Neuronal stem cell (in vitro differentiated cells): ENCODE measurements around the gene GSX1.

Source experiments
- DNase-seq: peaks from one replicate; pipeline ENCODE4 v3.0.0-alpha.2; 2013; ENCODE audit warnings: low spot score
- H2AFZ ChIP-seq: one replicate; pipeline ENCODE4 v1.6.1; 2013; ENCODE audit warnings: mild to moderate bottlenecking, low read length, inconsistent platforms
- H2AK5ac ChIP-seq: 2 replicates; pipeline ENCODE4 v1.6.1; 2013; ENCODE audit warnings: low read depth, mild to moderate bottlenecking, inconsistent platforms, low read length, moderate library complexity, mixed read lengths
- H2BK120ac ChIP-seq: 2 replicates; pipeline ENCODE4 v1.6.1; 2013; ENCODE audit warnings: low read depth, mild to moderate bottlenecking, inconsistent platforms, low read length, moderate library complexity, mixed read lengths
- H2BK12ac ChIP-seq: one replicate; pipeline ENCODE4 v1.6.1; 2013; ENCODE audit warnings: low read length, inconsistent platforms
- H2BK15ac ChIP-seq: 2 replicates; pipeline ENCODE4 v1.6.1; 2013; ENCODE audit warnings: mild to moderate bottlenecking, low read length, inconsistent platforms, mixed read lengths
- H2BK5ac ChIP-seq: one replicate; pipeline ENCODE4 v1.6.1; 2013; ENCODE audit warnings: inconsistent platforms, mild to moderate bottlenecking, low read length, moderate library complexity
- H3K14ac ChIP-seq: one replicate; pipeline ENCODE4 v1.6.1; 2013; ENCODE audit warnings: low read length, inconsistent platforms
- H3K18ac ChIP-seq: 2 replicates; pipeline ENCODE4 v1.6.1; 2013; ENCODE audit warnings: low read length, inconsistent platforms
- H3K23ac ChIP-seq: 2 replicates; pipeline ENCODE4 v1.6.1; 2013; ENCODE audit warnings: low read depth, mild to moderate bottlenecking, mixed read lengths, low read length, inconsistent platforms; ENCODE audit not compliant: poor library complexity
- H3K27ac ChIP-seq: replicated peaks from 3 replicates; pipeline ENCODE4 v1.5.1; 2013; ENCODE audit warnings: low read length, inconsistent platforms
- H3K27me3 ChIP-seq, 3 experiments: 2 replicates each; pipeline ENCODE4 v1.6.1; 2013; ENCODE audit warnings: low read length in 3 of 3, mild to moderate bottlenecking in 2 of 3, inconsistent platforms in 1 of 3, low read depth in 1 of 3, mixed read lengths in 1 of 3, moderate library complexity in 1 of 3; ENCODE audit not compliant: control insufficient read depth in 3 of 3, insufficient read depth in 3 of 3
- H3K36me3 ChIP-seq, 2 donors: replicated peaks in 1 of 2; 2 replicates each; pipeline ENCODE4 v1.6.1; 2013; ENCODE audit warnings: low read length in 2 of 2; ENCODE audit not compliant: control insufficient read depth in 2 of 2, insufficient read depth in 2 of 2
- H3K4ac ChIP-seq: 2 replicates; pipeline ENCODE4 v1.6.1; 2013; ENCODE audit warnings: inconsistent platforms, mild to moderate bottlenecking, low read length, moderate library complexity
- H3K4me1 ChIP-seq, 2 donors: 1 replicate in 1 of 2; 2 replicates in 1 of 2; pipeline ENCODE4 v1.6.1; 2013; ENCODE audit warnings: low read length in 2 of 2, low read depth in 1 of 2; ENCODE audit not compliant: control insufficient read depth in 2 of 2, insufficient read depth in 1 of 2
- H3K4me2 ChIP-seq: one replicate; pipeline ENCODE4 v1.6.1; 2013; ENCODE audit warnings: mild to moderate bottlenecking, low read length, inconsistent platforms; ENCODE audit not compliant: insufficient read depth, poor library complexity, severe bottlenecking
- H3K4me3 ChIP-seq, 2 donors: 2 replicates each; pipeline ENCODE4 v1.5.1; 2013; ENCODE audit warnings: low read length in 2 of 2, mild to moderate bottlenecking in 2 of 2, inconsistent platforms in 1 of 2, moderate library complexity in 1 of 2
- H3K79me1 ChIP-seq: one replicate; pipeline ENCODE4 v1.6.1; 2013; ENCODE audit warnings: low read depth, mild to moderate bottlenecking, inconsistent platforms, low read length, moderate library complexity
- H3K9ac ChIP-seq: one replicate; pipeline ENCODE4 v1.6.1; 2013; ENCODE audit warnings: mild to moderate bottlenecking, low read depth, low read length, inconsistent platforms; ENCODE audit not compliant: poor library complexity
- H3K9me3 ChIP-seq, 2 donors: replicated peaks in 1 of 2; 2 replicates each; pipeline versions ENCODE3 to v1.6.1; 2013; ENCODE audit warnings: low read length in 2 of 2, mild to moderate bottlenecking in 2 of 2, inconsistent platforms in 1 of 2, low read depth in 1 of 2, mixed read lengths in 1 of 2, moderate library complexity in 1 of 2; ENCODE audit not compliant: control insufficient read depth in 2 of 2, insufficient read depth in 1 of 2
- H4K8ac ChIP-seq: one replicate; pipeline ENCODE4 v1.6.1; 2013; ENCODE audit warnings: low read depth, mild to moderate bottlenecking, inconsistent platforms, low read length, moderate library complexity
- H4K91ac ChIP-seq: one replicate; pipeline ENCODE4 v1.6.1; 2013; ENCODE audit warnings: low read length, low read depth, mild to moderate bottlenecking, inconsistent platforms; ENCODE audit not compliant: poor library complexity
- WGBS, 2 donors: extraction: QIAGEN DNeasy Blood & Tissue Kit; methylation state at CpG; one replicate each; pipeline ENCODE4 v1.1.7; 2013; ENCODE audit warnings: missing lambda C conversion rate in 2 of 2, mixed read lengths in 1 of 2; ENCODE audit not compliant: insufficient read length in 2 of 2, insufficient replicate concordance in 1 of 2; ENCODE audit errors: extremely low coverage in 2 of 2; 5-methylcytosine and 5-hydroxymethylcytosine counted together

Gene GSX1

DNA sequence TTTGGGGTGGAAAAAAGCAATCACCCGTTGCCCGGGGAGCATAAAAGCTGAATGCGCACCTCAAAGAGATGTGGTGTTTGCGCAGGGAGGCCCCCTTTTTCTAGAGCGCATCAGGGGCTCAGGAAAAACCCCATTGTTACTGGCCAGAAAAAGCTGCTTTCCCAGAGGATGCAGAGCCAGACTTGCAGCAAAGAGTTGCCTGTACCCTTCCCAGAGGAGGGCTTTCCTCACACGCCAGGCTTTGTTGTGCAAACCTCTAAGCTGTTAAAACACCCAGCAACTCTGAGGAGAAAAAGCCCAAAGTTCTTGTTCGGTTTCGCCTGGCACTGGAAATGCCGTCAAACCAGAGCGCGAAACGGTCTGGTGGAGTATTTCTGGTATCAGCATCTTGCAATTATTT is 29.3 kb downstream of the GSX1 start:
- Histone ChIP-seq H2BK120ac (no peak overlapping the region), H3K36me3 (no peaks in the 10 kb centered on the region), H2AFZ (no peak overlapping the region), H3K4me3 (no peak overlapping the region), H3K27me3 (peaks cover 0 to 85% (median 68%) of the 10 kb centered on the region in 3 experiments), H2BK15ac (no peak overlapping the region), H3K4ac (no peak overlapping the region), H2BK12ac (no peak overlapping the region), H3K18ac (no peak overlapping the region), H2BK5ac (no peak overlapping the region), H3K23ac (no peak overlapping the region), H4K8ac (no peak overlapping the region), H4K91ac (no peak overlapping the region), H3K9ac (no peak overlapping the region), H3K9me3 (no peaks in the 10 kb centered on the region), H3K79me1 (no peaks in the 10 kb centered on the region), H3K14ac (no peak overlapping the region), H3K4me2 (no peak overlapping the region), H2AK5ac (no peak overlapping the region), H3K27ac (no peak overlapping the region), H3K4me1 (peaks cover 13 to 14% of the 10 kb centered on the region in 2 donors)
- no CpG with 5 or more reads among the region's 12 CpGs for WGBS, 2 donors
- DNase-seq = no peak

DNA sequence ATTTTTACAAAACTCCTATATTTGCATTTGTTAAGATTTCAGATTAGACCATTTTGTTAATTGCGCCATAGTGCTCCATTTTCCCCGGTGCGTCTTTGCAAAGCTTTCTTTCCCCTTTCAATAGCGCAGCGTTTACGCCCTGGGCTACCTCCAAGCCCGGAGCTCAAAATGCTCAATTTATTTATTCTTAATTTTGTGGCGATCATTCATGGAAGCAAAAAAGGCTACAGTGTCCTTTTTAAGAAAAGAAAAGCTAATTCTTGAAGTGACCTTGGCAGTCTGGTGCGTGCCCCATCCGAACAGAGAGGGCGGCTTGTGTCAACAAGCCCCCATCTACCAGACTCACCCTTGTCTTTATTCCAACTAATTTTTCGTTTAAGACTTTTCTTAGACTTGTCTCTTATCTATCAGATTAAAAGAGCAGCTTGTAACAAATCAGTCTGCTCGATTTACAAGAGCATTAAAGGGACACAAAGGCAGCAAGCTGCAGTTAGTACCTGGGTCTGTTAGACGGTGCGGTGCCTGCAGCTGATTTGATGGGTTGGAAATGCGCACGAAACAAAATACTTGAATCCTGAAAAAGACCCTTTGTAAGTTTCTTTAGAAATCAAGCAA is 30.1 kb downstream of the GSX1 start:
- H3K9ac ChIP-seq = no peak overlapping the region
- no peak overlapping the region for H2BK15ac ChIP-seq
- no peaks in the 10 kb centered on the region for H3K79me1 ChIP-seq
- no peak overlapping the region for H2BK5ac ChIP-seq
- H4K8ac ChIP-seq = no peak overlapping the region
- WGBS, 2 donors = no CpG with 5 or more reads among the region's 17 CpGs
- no peak overlapping the region for H2AK5ac ChIP-seq
- H2BK12ac ChIP-seq = no peak overlapping the region
- H3K27me3 ChIP-seq = peaks cover 0 to 87% (median 74%) of the 10 kb centered on the region in 3 experiments
- H2AFZ ChIP-seq = no peak overlapping the region
- H3K27ac ChIP-seq = no peak overlapping the region
- DNase-seq = no peak
- no peak overlapping the region for H3K14ac ChIP-seq
- H3K4me2 ChIP-seq = no peak overlapping the region
- no peak overlapping the region for H3K4me3 ChIP-seq
- H3K9me3 ChIP-seq = no peaks in the 10 kb centered on the region
- no peak overlapping the region for H3K23ac ChIP-seq
- peaks cover 13 to 14% of the 10 kb centered on the region in 2 donors for H3K4me1 ChIP-seq
- H4K91ac ChIP-seq = no peak overlapping the region
- H3K18ac ChIP-seq = no peak overlapping the region
- H3K36me3 ChIP-seq = no peaks in the 10 kb centered on the region
- no peak overlapping the region for H2BK120ac ChIP-seq
- H3K4ac ChIP-seq = no peak overlapping the region

DNA sequence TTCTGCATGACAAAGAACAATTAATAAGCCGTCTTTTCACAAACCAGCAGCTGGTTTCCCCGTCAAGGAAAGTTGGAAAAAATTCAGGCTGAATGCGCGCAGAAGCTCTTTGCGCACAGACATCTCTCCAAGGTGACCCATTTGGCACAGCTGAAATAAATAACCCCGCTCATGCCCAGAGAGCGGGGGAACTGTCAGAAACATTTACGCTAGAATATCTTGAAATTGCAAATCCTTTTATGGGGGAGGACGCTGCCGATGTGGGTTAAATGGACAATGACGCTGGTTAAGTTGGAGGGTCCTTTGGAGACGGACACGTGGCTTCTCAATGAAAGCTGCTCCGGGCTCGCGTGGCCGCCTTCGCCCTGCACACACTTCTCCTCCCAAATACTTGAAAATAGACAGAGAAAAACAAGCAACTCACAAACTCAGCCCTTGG is 30.6 kb downstream of the GSX1 start:
- DNase-seq = no peak
- Histone ChIP-seq H2AK5ac (no peak overlapping the region), H3K9ac (no peak overlapping the region), H2BK15ac (no peak overlapping the region), H3K27ac (no peak overlapping the region), H3K4ac (no peak overlapping the region), H3K79me1 (no peaks in the 10 kb centered on the region), H3K4me1 (peaks cover 13 to 14% of the 10 kb centered on the region in 2 donors), H3K4me3 (no peak overlapping the region), H3K4me2 (no peak overlapping the region), H3K23ac (no peak overlapping the region), H4K8ac (no peak overlapping the region), H3K9me3 (no peaks in the 10 kb centered on the region), H3K36me3 (no peaks in the 10 kb centered on the region), H2BK12ac (no peak overlapping the region), H2BK120ac (no peak overlapping the region), H2BK5ac (no peak overlapping the region), H3K27me3 (peaks cover 0 to 88% (median 80%) of the 10 kb centered on the region in 3 experiments), H3K14ac (no peak overlapping the region), H3K18ac (no peak overlapping the region), H2AFZ (no peak overlapping the region), H4K91ac (no peak overlapping the region)
- no CpG with 5 or more reads among the region's 18 CpGs for WGBS, 2 donors

GRCh38 chr13:27824121-27824520 is 31.8 kb downstream of the GSX1 start:
- H2BK120ac ChIP-seq = no peak overlapping the region
- peaks cover 0 to 90% (median 84%) of the 10 kb centered on the region in 3 experiments for H3K27me3 ChIP-seq
- no peak overlapping the region for H3K9ac ChIP-seq
- no peaks in the 10 kb centered on the region for H3K36me3 ChIP-seq
- H2BK12ac ChIP-seq = no peak overlapping the region
- H4K8ac ChIP-seq = no peak overlapping the region
- no peak overlapping the region for H2BK5ac ChIP-seq
- H3K4me3 ChIP-seq = no peak overlapping the region
- H3K4me1 ChIP-seq = peaks cover 13 to 14% of the 10 kb centered on the region in 2 donors
- H3K4ac ChIP-seq = no peak overlapping the region
- DNase-seq = no peak
- no CpG with 5 or more reads among the region's 3 CpGs for WGBS, 2 donors
- H4K91ac ChIP-seq = no peak overlapping the region
- no peak overlapping the region for H2AK5ac ChIP-seq
- H3K9me3 ChIP-seq = no peaks in the 10 kb centered on the region
- no peak overlapping the region for H3K27ac ChIP-seq
- H3K18ac ChIP-seq = no peak overlapping the region
- H2AFZ ChIP-seq = no peak overlapping the region
- no peaks in the 10 kb centered on the region for H3K79me1 ChIP-seq
- H3K23ac ChIP-seq = no peak overlapping the region
- no peak overlapping the region for H3K14ac ChIP-seq
- H2BK15ac ChIP-seq = no peak overlapping the region
- H3K4me2 ChIP-seq = no peak overlapping the region
